DMS53 treated with DMSO at 0.1 percent for 48 hours (cell line): ENCODE measurements around the gene CCRL2.

ENCODE experiments used
- DNase-seq: peaks from one replicate; lab custom pipeline; 2025; ENCODE audit not compliant: unreplicated experiment; lab: John Stamatoyannopoulos, UW

Gene CCRL2

DNA sequence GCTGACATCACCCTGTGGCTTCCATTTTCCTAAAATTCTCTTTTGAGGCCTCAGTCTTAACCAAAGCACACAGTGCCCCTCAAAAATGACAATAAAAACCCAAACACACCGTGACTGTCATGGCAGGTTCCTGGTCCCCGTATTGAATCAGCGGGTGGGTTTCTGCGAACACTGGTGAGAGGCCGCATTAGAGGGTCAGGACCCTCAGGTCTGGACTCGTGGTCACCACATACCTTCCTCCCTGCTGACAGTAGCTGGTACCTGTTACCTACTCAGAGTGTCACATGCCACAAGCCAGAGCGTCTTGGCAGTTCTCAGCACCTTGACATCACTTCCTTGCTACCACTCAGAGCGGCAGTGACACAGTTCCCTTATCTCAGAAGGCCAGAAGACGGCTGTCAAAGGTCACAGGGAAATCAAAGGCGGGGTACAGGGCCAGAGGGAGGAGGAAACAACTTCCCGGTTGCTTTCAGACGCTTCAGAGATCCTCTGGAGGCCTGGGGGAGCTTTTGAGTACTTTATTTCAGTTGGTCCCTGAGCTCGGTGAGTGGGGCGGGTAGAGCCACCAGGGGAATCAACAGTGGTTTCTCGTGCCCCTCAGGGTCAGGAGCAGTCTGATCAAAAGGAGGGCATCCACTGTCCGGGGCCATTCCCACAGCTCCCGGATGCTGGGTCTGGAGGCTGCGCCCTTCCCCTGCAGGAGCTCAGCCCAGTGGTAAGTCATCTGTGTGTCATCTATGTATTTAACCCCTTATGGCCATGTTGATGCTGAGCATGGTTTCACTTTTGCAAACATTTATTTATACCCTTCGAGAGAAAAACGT, at the start of gene CCRL2, which contains the start of gene CCR5AS:
Gene CCRL2 (plus strand): TSS at position 472 of the 824 bp plus-strand sequence. CDS start 821 bp downstream, outside the sequence.
Gene CCR5AS (minus strand): TSS at position 279 of the 824 bp plus-strand sequence.
- no peak for DNase-seq

DNA sequence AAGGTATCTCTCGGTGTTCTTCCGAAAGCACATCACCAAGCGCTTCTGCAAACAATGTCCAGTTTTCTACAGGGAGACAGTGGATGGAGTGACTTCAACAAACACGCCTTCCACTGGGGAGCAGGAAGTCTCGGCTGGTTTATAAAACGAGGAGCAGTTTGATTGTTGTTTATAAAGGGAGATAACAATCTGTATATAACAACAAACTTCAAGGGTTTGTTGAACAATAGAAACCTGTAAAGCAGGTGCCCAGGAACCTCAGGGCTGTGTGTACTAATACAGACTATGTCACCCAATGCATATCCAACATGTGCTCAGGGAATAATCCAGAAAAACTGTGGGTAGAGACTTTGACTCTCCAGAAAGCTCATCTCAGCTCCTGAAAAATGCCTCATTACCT, 48.6 kb upstream of the CCRL2 start:
- no peak for DNase-seq

DNA sequence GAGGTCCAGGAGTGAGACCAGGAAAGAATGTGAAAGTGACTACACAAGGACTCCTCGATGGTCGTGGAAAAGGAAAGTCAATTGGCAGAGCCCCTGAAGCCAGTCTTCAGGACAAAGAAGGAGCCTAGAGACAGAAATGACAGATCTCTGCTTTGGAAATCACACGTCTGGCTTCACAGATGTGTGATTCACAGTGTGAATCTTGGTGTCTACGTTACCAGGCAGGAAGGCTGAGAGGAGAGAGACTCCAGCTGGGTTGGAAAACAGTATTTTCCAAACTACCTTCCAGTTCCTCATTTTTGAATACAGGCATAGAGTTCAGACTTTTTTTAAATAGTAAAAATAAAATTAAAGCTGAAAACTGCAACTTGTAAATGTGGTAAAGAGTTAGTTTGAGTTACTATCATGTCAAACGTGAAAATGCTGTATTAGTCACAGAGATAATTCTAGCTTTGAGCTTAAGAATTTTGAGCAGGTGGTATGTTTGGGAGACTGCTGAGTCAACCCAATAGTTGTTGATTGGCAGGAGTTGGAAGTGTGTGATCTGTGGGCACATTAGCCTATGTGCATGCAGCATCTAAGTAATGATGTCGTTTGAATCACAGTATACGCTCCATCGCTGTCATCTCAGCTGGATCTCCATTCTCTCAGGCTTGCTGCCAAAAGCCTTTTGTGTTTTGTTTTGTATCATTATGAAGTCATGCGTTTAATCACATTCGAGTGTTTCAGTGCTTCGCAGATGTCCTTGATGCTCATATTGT, 47.1 kb upstream of the CCRL2 start:
- no peak for DNase-seq

GRCh38 chr3:46360907-46361306, 46.2 kb upstream of the CCRL2 start:
- DNase-seq, result no peak

GRCh38 chr3:46361408-46362283, 45.4 kb upstream of the CCRL2 start:
- no peak for DNase-seq

- no peak for DNase-seq
Observed at GRCh38 chr3:46365041-46365440, 42.0 kb upstream of the CCRL2 start.

DNA sequence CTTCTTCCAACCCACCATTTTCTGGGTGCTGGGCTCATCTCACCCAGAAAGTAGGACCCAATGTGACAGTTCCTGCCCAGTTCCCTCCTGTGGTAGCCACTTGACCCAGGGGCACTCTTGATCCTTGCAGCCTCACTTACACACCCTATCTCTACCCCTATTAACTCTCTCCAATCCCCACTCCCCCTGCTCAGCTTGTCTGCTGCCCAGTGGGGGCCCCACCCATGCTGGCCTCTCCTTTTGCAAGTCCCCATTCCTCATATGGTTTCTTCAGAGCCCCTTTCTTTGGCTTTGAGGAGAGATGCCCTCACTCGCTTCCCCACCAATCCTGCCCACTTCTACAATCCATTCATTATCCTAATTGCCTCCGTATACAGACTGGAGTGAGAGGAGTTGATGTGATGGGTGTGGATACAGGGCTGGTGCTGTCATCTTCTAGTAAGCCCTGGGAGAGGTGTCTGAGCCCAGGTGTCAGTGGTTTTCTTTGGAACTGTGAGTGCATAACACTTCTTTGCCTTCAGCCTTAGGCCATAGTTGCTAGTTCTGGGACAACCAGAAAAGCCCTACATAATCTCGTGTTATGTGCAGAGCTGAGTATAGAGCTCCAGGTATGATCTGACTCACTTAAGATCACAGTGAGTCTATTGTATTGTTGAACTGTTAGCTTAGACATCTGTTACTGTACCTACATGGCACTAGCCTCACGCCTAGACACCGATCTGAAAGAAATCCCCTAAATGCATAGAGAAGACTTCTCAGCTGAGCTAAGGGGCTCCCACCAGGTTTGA, 41.1 kb upstream of the CCRL2 start:
- DNase-seq, result no peak

DNA sequence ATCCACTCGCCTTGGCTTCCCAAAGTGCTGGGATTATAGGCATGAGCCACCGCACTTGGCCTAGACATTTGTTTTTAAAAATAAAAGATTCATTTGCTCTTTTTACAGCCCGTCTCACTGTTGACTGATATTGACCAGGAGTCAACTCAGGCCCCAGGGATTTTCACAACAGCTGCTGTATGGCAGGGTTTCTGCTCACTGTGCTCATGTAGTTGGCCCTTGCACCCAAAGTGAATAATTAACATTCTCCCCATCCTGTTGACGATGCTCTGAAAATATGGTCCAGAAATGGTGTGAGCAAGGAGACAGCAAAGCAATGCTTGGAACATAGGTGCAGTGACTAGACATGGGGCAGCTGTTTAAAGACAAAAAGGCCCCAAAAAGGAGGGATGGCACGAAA, 39.2 kb upstream of the CCRL2 start:
- no peak for DNase-seq

- no peak for DNase-seq
Observed at GRCh38 chr3:46368569-46368968, 38.5 kb upstream of the CCRL2 start.

DNA sequence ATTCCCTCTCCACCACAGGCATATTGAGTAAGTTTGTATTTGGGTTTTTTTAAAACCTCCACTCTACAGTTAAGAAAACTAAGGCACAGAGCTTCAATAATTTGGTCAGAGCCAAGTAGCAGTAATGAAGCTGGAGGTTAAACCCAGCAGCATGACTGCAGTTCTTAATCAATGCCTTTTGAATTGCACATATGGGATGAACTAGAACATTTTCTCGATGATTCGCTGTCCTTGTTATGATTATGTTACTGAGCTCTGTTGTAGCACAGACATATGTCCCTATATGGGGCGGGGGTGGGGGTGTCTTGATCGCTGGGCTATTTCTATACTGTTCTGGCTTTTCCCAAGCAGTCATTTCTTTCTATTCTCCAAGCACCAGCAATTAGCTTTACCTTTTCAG, 37.9 kb upstream of the CCRL2 start:
- no peak for DNase-seq

- DNase-seq, result no peak
Observed at GRCh38 chr3:46369675-46370132, 37.4 kb upstream of the CCRL2 start.

- DNase-seq, result no peak
Observed at GRCh38 chr3:46370839-46371518, 36.1 kb upstream of the CCRL2 start, which contains the start of gene CCR5. Gene CCR5 (plus strand): TSS chr3:46370946. CDS start chr3:46372903, 1,957 bp downstream.

- no peak for DNase-seq
Observed at GRCh38 chr3:46371519-46372340, 35.3 kb upstream of the CCRL2 start.

GRCh38 chr3:46372492-46373359, 34.3 kb upstream of the CCRL2 start:
- DNase-seq, result no peak

DNA sequence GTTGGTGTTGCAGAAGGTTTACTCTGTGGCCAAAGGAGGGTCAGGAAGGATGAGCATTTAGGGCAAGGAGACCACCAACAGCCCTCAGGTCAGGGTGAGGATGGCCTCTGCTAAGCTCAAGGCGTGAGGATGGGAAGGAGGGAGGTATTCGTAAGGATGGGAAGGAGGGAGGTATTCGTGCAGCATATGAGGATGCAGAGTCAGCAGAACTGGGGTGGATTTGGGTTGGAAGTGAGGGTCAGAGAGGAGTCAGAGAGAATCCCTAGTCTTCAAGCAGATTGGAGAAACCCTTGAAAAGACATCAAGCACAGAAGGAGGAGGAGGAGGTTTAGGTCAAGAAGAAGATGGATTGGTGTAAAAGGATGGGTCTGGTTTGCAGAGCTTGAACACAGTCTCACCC, 32.3 kb upstream of the CCRL2 start:
- no peak for DNase-seq

- DNase-seq, result no peak
Observed at GRCh38 chr3:46375218-46375617, 31.8 kb upstream of the CCRL2 start.

DNA sequence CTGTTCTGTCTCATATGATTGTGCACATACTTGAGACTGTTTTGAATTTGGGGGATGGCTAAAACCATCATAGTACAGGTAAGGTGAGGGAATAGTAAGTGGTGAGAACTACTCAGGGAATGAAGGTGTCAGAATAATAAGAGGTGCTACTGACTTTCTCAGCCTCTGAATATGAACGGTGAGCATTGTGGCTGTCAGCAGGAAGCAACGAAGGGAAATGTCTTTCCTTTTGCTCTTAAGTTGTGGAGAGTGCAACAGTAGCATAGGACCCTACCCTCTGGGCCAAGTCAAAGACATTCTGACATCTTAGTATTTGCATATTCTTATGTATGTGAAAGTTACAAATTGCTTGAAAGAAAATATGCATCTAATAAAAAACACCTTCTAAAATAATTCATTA, 31.2 kb upstream of the CCRL2 start:
- DNase-seq, result no peak

- DNase-seq, result peak; percentile 18
Observed at GRCh38 chr3:46378426-46378942, 28.6 kb upstream of the CCRL2 start.
